ENCODE results near the gene ZNF362.

The ZNF362 gene, protein sequence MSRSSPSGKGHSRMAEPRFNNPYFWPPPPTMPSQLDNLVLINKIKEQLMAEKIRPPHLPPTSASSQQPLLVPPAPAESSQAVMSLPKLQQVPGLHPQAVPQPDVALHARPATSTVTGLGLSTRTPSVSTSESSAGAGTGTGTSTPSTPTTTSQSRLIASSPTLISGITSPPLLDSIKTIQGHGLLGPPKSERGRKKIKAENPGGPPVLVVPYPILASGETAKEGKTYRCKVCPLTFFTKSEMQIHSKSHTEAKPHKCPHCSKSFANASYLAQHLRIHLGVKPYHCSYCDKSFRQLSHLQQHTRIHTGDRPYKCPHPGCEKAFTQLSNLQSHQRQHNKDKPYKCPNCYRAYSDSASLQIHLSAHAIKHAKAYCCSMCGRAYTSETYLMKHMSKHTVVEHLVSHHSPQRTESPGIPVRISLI

DNA sequence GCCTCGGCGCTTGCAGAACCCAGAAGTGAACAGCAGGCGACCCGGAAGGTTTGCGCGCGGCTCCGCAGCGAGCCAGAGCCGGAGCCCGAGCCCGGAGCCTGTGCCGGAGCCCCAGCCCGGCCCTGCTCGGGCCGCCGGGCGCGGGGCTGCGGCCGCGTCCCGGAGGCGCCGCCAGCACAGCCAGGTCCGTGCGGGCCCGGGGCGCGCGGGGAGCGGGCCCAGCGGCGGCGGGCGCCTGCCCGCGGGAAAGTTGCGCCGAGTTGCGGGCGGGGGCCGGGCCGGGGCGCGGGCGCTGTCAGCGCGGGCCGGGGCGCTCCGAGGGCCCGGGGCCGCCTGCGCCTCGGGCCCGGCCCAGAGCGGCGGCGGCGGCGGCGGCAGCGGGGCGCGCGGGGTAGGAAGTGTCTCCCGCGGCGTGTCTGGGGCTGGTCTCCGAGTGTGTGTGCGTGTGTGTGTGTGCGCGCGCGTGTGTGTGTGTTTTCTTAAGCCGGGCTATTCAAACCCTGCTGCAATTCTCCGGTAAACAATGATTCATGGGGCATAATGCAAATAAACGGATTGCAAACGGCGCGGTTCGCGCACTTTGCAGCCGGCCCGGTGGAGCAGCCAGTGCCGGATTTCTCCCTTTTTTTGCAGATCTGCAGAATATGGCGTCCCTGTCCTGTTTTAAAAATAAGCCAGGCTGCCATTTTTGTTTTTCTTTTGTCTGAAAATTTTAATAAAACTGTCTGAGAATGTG lies at the start of gene ZNF362:
Gene ZNF362 (plus strand): TSS at position 22 of the 736 bp plus-strand sequence. CDS start 14,083 bp downstream, outside the sequence.
- DNase-seq (ENCODE audit: insufficient read length, low spot score) (peak; percentile 76), FAIRE-seq (no peak)
- peak; percentile 41; the same call in 1 of the 2 replicates for TF ChIP-seq POLR2A (IDR thresholded peaks at IDR 0.05; ENCODE audit: low read depth, low read length)

DNA sequence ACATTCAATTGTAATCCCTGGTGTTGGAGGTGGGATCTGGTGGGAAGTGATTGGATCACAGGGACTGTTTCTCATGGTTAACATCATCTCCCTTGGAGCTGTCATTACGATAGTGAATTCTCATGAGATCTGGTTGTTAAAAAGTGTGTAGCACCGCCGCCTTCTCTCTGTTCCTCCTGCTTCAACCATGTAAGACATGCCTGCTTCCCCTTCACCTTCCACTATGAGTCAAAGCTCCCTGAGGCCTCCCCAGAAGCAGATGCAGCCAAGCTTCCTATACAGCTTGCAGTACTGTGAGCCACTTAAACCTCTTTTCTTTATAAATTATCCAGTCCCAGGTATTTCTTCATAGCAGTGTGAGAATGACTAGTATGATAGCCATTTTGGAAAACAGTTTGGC lies 44.3 kb upstream of the ZNF362 start:
- FAIRE-seq: no peak

DNA sequence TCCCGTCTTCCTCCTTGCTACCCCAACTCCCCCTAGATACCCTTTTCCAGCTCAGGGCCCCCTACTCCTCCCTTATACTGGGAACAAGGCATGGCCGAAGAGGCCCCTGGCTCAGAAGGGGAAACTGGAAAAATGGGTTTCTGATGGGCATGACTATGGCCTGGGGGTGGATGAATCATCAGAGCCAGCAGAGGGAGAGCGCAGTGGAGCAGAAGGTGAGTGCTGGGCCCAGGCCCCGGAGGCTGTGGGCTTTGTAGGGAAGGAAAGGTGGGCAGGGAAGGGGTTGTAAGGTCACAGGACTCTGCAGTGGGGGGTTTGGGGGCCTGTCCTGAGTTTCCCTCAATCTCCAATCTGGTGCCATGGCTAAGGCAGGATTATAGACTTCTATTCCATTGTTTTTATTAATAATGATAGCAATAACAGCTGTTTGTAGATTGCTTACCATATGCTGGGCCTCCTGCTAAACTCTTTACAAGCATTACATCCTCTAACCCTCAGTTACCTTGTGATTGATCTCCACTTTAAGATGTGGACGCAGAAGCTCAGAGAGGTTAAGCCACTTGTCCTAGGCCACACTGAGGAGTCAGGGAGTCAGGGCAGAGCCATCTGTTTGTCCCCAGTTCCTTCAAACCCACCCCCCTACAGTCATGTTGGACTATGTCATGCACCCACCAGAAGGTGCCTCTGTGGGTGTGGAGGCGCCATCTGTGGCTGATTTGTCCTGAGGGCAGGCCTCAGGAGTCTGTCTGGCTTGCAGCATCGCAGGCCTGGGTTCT lies 36.2 kb upstream of the ZNF362 start:
- FAIRE-seq (peak; percentile 45), DNase-seq (ENCODE audit: insufficient read length, low spot score) (peak; percentile 53)
- TF ChIP-seq POLR2A (IDR thresholded peaks at IDR 0.05; ENCODE audit: low read depth, low read length): no peak

More for the DNA sequence above, 44.3 kb upstream of the ZNF362 start:
- TF ChIP-seq POLR2A (IDR thresholded peaks at IDR 0.05; ENCODE audit: low read depth, low read length): no peak
- DNase-seq (ENCODE audit: insufficient read length, low spot score): no peak

DNA sequence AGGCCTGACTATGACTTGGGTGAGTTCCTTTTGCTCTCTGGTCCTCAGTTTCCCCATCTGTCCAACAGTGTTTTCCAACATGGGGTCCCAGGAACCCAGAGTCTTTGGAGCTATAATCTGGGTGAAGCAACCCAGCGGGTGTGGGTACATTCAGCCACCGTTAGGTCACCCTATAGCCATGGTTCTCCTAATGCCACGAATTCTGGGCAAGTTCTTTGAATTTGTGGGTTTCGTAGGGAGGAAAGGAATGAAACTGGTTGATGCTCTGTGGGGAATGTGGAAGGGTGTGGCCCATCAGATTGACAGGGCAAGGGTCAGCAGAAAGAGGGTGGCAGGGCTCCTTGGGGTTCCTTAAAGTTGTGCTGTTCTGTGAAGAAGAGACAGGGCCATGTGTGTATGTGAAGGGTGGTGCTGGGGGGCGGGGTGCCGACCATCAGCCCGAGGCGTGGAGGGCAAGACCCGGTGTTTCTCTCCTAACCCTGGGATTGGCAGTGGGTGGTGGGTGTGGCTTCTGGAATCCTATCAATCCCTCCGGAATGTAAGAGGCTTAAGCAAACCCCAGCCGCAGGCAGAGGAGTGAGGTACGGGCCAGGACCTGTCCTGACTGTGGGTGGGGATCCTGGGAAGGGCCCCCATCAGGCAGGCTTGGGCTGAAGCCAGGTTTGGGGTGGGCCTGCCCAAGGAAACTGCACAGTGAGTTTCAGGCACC lies 35.5 kb upstream of the ZNF362 start:
- DNase-seq (ENCODE audit: insufficient read length, low spot score) (no peak), FAIRE-seq (no peak)
- TF ChIP-seq POLR2A (IDR thresholded peaks at IDR 0.05; ENCODE audit: low read depth, low read length): no peak

DNA sequence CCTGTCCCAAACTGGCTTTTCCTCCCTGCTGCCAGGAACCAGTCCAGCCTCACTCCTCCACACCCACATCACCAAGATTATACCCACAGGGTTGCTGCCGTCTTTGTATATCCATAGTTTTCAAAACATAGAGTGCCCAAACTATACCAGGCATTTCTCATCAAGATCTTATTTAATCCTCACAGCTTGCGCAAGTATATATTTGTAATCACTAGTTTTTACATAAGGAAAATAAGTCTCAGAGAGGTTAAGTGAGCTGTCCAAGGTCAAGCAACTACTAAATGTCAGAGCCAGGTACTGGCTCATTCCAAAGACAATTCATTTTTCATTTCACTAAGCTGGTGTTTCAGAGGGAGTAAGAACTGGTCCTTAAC lies 34.9 kb upstream of the ZNF362 start:
- FAIRE-seq (no peak), DNase-seq (ENCODE audit: insufficient read length, low spot score) (no peak)
- TF ChIP-seq POLR2A (IDR thresholded peaks at IDR 0.05; ENCODE audit: low read depth, low read length): no peak

DNA sequence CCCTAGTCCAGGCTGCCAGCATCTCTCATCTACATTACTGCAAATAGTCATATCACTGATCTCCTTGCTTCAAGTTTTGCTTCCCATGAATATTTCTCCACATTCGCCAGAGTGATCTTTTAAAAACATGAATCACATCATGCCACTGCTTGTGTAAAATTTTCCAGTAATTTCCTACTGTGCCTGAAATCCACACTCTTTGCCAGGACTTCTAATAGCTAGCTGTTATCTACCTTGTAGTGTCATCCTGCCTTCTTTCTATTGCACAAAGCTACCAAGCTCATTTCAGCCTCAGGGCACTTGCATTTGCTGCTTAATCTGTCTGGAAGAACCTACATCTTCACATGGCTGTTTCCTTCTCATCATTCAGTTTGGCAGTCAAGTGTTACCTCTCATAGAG lies 33.9 kb upstream of the ZNF362 start:
- DNase-seq (ENCODE audit: insufficient read length, low spot score) (no peak), FAIRE-seq (no peak)
- no peak for TF ChIP-seq POLR2A (IDR thresholded peaks at IDR 0.05; ENCODE audit: low read depth, low read length)

DNA sequence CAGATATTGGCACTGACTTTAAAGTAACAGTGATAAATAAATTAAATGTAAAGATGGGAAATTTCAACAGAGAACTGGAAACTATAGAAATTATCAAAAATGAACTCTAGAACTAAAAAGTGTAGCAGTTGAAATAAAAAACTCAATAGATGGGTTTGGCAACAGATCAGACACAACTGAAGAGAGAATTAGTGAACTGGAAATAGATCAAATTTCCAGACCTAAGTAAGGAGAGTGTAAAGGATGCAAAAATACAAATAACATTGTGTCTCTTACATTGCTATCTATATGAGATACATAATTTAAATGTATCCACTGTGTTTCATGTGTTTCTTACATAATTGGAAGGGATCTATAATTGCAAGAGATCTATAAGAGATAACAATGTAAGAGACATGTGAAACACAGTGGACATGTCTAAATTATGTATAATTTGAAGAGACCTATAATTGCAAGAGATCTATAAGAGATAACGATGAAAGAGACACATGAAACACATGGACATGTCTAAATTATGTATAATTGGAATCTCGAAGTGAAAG lies 32.1 kb upstream of the ZNF362 start:
- DNase-seq (ENCODE audit: insufficient read length, low spot score) (no peak), FAIRE-seq (no peak)
- no peak for TF ChIP-seq POLR2A (IDR thresholded peaks at IDR 0.05; ENCODE audit: low read depth, low read length)

DNA sequence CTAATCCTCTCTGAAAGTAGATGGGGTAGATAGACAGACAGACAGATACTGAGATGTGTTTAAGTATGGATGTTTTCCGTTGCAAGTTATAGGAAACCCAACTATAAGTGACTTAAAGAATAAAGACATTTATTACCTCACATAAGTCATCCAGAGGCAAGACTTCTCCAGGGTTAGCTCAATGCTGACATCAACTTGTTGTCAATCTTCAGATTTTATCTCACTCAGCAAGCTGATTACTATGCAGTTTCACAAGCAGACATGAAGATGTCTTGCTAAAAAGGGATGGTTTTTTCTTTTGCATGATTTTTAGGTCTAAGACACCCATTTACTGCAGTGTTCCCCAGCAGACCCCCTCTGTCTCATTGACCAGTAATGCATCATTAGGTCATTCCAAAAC lies 30.7 kb upstream of the ZNF362 start:
- no peak for TF ChIP-seq POLR2A (IDR thresholded peaks at IDR 0.05; ENCODE audit: low read depth, low read length)
- no peak for FAIRE-seq

DNA sequence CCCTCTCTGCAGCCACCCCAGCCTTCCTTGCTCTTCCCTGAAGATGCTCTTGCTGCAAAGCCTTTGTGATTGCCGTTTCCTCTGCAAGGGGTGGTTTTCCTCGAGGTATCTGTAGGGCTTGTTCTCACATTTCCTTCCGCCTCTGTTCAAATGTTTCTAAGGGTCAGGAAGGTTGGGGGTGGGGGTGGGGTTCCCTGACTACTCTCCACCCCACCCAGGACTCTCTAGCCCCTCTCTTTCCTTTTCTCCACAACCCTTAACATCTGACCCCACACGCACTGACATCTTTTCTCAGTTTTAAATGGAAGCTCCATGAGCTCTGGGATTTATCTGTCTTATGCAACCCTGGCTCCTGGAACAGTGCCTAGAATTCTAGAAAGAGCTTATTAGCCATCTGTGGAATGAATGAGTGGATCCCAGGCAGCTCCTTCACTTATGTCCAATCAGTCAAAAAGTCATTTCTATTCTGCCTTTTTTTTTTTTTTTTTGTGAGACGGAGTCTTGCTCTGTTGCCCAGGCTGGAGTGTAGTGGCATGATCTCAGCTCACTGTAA lies 27.3 kb upstream of the ZNF362 start:
- FAIRE-seq (no peak), DNase-seq (ENCODE audit: insufficient read length, low spot score) (no peak)
- no peak for TF ChIP-seq POLR2A (IDR thresholded peaks at IDR 0.05; ENCODE audit: low read depth, low read length)

More for the DNA sequence above, 30.7 kb upstream of the ZNF362 start:
- no peak for DNase-seq (ENCODE audit: insufficient read length, low spot score)

DNA sequence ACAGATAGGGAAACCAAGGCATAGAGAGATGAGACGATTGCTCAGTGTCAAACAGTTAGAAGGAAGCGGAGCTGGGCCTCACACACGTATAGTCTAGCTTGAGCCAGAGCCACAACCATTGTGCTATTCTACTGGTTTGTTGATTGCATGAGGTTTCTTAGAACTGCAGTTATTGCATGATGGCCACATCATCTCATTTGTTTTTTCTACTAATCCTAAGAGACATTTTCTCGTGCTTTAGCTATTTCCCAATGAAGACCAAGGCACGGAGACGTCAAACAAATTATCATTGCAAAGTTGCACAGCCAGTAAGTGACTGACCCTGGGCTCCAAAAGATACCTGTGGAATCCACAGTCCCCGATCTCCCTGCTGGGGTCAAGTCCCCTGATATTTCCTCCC lies 25.1 kb upstream of the ZNF362 start:
- FAIRE-seq (no peak), DNase-seq (ENCODE audit: insufficient read length, low spot score) (no peak)
- TF ChIP-seq POLR2A (IDR thresholded peaks at IDR 0.05; ENCODE audit: low read depth, low read length): no peak

DNA sequence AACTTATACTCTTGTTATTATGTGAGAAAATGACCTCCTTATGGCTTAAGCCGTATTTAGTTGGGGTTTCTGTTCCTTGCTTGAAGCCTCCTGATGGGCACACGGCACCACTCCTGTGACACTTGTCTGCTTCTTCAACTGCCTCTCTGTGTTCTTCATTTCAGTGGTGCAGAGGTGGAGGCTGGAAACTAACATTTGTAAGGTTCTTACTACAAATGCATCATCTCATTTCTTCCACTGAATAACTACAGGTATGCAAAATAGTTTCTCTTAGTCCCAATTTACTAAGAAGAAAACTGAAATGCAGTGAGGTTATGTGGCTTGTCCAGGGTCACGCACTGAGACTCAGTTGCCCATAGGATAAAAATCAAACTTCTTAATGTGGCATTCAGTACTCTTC lies 23.6 kb upstream of the ZNF362 start:
- DNase-seq (ENCODE audit: insufficient read length, low spot score): no peak
- no peak for FAIRE-seq
- no peak for TF ChIP-seq POLR2A (IDR thresholded peaks at IDR 0.05; ENCODE audit: low read depth, low read length)

DNA sequence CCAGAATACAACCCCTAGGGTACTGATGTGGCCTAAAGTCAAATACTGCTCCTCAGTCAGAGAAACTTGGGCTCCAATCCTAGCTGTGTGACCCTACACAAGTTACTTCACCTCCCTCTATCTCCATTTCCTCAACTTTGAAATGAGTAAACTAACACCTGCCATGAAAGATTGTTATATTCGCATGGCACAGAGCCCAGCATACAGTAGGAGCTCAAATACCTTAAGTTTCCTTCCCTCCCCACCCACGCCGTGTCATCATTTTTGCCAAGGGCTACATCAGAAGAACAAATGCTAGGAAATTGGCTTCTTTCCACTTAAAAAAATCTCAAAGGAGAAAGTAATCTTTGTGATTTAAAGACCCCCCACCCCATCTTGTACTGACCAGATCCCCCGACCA lies 22.2 kb upstream of the ZNF362 start:
- no peak for DNase-seq (ENCODE audit: insufficient read length, low spot score)
- TF ChIP-seq POLR2A (IDR thresholded peaks at IDR 0.05; ENCODE audit: low read depth, low read length): no peak
- FAIRE-seq: no peak

DNA sequence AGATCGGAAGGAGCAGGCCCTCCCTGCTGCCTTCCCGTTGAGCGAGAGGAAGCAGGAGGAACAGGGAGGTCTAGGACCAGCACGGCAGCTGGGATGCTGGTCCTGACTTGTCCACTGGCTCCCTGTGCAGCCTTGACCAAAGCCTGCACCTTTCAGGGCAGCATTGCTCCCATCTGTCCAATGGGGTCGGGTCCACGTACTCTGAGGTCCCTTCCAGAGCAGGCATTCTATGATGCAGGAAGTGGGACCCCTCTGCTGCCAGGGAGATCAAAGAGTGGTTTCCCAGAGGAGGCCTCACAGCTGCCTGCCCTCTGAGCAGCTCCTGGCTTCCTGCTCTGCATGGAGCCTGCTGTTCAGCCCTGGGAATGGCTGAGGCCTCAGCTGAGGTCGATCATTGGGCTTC lies 21.7 kb upstream of the ZNF362 start:
- no peak for DNase-seq (ENCODE audit: insufficient read length, low spot score)
- no peak for TF ChIP-seq POLR2A (IDR thresholded peaks at IDR 0.05; ENCODE audit: low read depth, low read length)
- FAIRE-seq: no peak
